Duodenal mucosa (tissue), 2 donors: Measurements from ENCODE around the gene SERPINB8.

Experiments used
- H3K27ac ChIP-seq: one replicate; pipeline ENCODE4 v1.7.0; 2013; ENCODE audit warnings: low read depth, low read length
- H3K27me3 ChIP-seq, 2 donors: one replicate each; pipeline ENCODE4 v1.7.0; 2013; ENCODE audit warnings: low read length in 2 of 2, control low read depth in 1 of 2; ENCODE audit not compliant: insufficient read depth in 2 of 2, control insufficient read depth in 1 of 2
- H3K36me3 ChIP-seq, 2 donors: one replicate each; pipeline ENCODE4 v1.7.0; 2013; ENCODE audit warnings: low read length in 2 of 2, control low read depth in 1 of 2; ENCODE audit not compliant: insufficient read depth in 2 of 2, control insufficient read depth in 1 of 2
- H3K4me1 ChIP-seq, 2 donors: one replicate each; pipeline ENCODE4 v1.7.0; 2013; ENCODE audit warnings: low read length in 2 of 2, control low read depth in 1 of 2; ENCODE audit not compliant: insufficient read depth in 2 of 2, control insufficient read depth in 1 of 2
- H3K4me3 ChIP-seq, 2 donors: one replicate each; pipeline ENCODE4 v1.7.0; 2013; ENCODE audit warnings: low read length in 2 of 2, low read depth in 1 of 2
- H3K9ac ChIP-seq, 2 donors: one replicate each; pipeline ENCODE4 v1.7.0; 2013; ENCODE audit warnings: low read length in 2 of 2, low read depth in 1 of 2
- H3K9me3 ChIP-seq, 2 donors: one replicate each; pipeline ENCODE4 v1.7.0; 2013; ENCODE audit warnings: low read length in 2 of 2, control low read depth in 1 of 2; ENCODE audit not compliant: control insufficient read depth in 1 of 2

SERPINB8 gene

GRCh38 chr18:63999871-64000270 lies 30.0 kb downstream of the SERPINB8 start:
- Histone ChIP-seq H3K9me3 (peaks cover 0 to 2% of the 10 kb centered on the region in 2 donors), H3K27me3 (no peaks in the 10 kb centered on the region), H3K9ac (no peak overlapping the region), H3K36me3 (no peaks in the 10 kb centered on the region), H3K4me3 (no peak overlapping the region), H3K4me1 (no peaks in the 10 kb centered on the region), H3K27ac (no peak overlapping the region)

GRCh38 chr18:64002581-64002980 lies 32.7 kb downstream of the SERPINB8 start:
- H3K4me3 ChIP-seq, result no peak overlapping the region
- H3K4me1 ChIP-seq, result no peaks in the 10 kb centered on the region
- no peaks in the 10 kb centered on the region for H3K9me3 ChIP-seq
- H3K27ac ChIP-seq, result no peak overlapping the region
- no peaks in the 10 kb centered on the region for H3K27me3 ChIP-seq
- H3K36me3 ChIP-seq, result no peaks in the 10 kb centered on the region
- no peak overlapping the region for H3K9ac ChIP-seq

GRCh38 chr18:64009305-64009704 lies 39.4 kb downstream of the SERPINB8 start:
- no peak overlapping the region for H3K27ac ChIP-seq
- no peaks in the 10 kb centered on the region for H3K4me1 ChIP-seq
- H3K9me3 ChIP-seq, result no peaks in the 10 kb centered on the region
- H3K9ac ChIP-seq, result no peak overlapping the region
- no peaks in the 10 kb centered on the region for H3K27me3 ChIP-seq
- H3K4me3 ChIP-seq, result no peak overlapping the region
- H3K36me3 ChIP-seq, result no peaks in the 10 kb centered on the region

GRCh38 chr18:64011513-64011912 lies 41.6 kb downstream of the SERPINB8 start:
- no peak overlapping the region for H3K4me3 ChIP-seq
- H3K27me3 ChIP-seq, result no peaks in the 10 kb centered on the region
- no peak overlapping the region for H3K9ac ChIP-seq
- no peaks in the 10 kb centered on the region for H3K4me1 ChIP-seq
- no peaks in the 10 kb centered on the region for H3K36me3 ChIP-seq
- H3K27ac ChIP-seq, result no peak overlapping the region
- H3K9me3 ChIP-seq, result no peaks in the 10 kb centered on the region

- Histone ChIP-seq H3K36me3 (no peaks in the 10 kb centered on the region), H3K9me3 (no peaks in the 10 kb centered on the region), H3K27me3 (no peaks in the 10 kb centered on the region), H3K9ac (no peak overlapping the region), H3K4me1 (no peaks in the 10 kb centered on the region), H3K4me3 (no peak overlapping the region), H3K27ac (no peak overlapping the region)
Measured at GRCh38 chr18:64017870-64018269, 48.0 kb downstream of the SERPINB8 start.

GRCh38 chr18:64019922-64020756 lies 50.3 kb downstream of the SERPINB8 start:
- H3K9me3 ChIP-seq, result no peaks in the 10 kb centered on the region
- H3K9ac ChIP-seq, result no peak overlapping the region
- no peak overlapping the region for H3K4me3 ChIP-seq
- no peaks in the 10 kb centered on the region for H3K36me3 ChIP-seq
- no peaks in the 10 kb centered on the region for H3K4me1 ChIP-seq
- H3K27ac ChIP-seq, result no peak overlapping the region
- H3K27me3 ChIP-seq, result no peaks in the 10 kb centered on the region

GRCh38 chr18:64026350-64026749 lies 56.5 kb downstream of the SERPINB8 start:
- H3K9ac ChIP-seq, result no peak overlapping the region
- H3K4me3 ChIP-seq, result no peak overlapping the region
- no peaks in the 10 kb centered on the region for H3K4me1 ChIP-seq
- no peaks in the 10 kb centered on the region for H3K27me3 ChIP-seq
- H3K36me3 ChIP-seq, result no peaks in the 10 kb centered on the region
- H3K27ac ChIP-seq, result no peak overlapping the region
- H3K9me3 ChIP-seq, result no peaks in the 10 kb centered on the region

GRCh38 chr18:64027931-64028695 lies 58.2 kb downstream of the SERPINB8 start:
- Histone ChIP-seq H3K9me3 (no peaks in the 10 kb centered on the region), H3K4me3 (no peak overlapping the region), H3K27ac (no peak overlapping the region), H3K4me1 (no peaks in the 10 kb centered on the region), H3K9ac (no peak overlapping the region), H3K36me3 (no peaks in the 10 kb centered on the region), H3K27me3 (no peaks in the 10 kb centered on the region)

GRCh38 chr18:64029096-64029495 lies 59.2 kb downstream of the SERPINB8 start:
- Histone ChIP-seq H3K4me3 (no peak overlapping the region), H3K27ac (no peak overlapping the region), H3K36me3 (no peaks in the 10 kb centered on the region), H3K27me3 (no peaks in the 10 kb centered on the region), H3K4me1 (no peaks in the 10 kb centered on the region), H3K9me3 (no peaks in the 10 kb centered on the region), H3K9ac (no peak overlapping the region)

- Histone ChIP-seq H3K4me1 (no peaks in the 10 kb centered on the region), H3K4me3 (no peak overlapping the region), H3K36me3 (no peaks in the 10 kb centered on the region), H3K9me3 (no peaks in the 10 kb centered on the region), H3K9ac (no peak overlapping the region), H3K27ac (no peak overlapping the region), H3K27me3 (no peaks in the 10 kb centered on the region)
Measured at GRCh38 chr18:64031411-64031810, 61.5 kb downstream of the SERPINB8 start.
